Limb (tissue), 2 donors: ENCODE measurements around the gene NDUFA9.

ENCODE experiments used
- DNase-seq, 2 donors: peaks; one replicate each; pipeline ENCODE4 v3.0.0-alpha.2; 2016; ENCODE audit errors: extremely low spot score in 2 of 2

NDUFA9 gene

DNA sequence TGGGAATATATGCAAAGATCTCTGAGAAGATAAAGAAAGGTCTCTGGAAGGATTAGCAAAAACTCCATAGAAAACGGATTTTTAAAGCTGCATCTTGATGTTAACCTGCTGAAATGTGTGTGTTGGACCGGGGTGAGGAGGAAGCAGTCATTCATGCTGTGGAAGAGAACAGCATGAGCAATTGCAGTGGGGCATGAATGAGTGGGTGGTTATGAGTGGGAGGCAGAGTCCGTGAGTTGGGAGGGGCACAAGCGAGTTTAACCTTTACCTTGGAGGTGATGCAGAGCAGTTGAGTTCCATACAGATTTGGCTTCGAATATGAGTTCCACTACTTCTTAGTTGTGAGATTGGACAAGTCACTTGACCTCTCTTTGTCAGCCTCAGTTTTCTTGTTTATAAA lies 41.8 kb downstream of the NDUFA9 start:
- no peak for DNase-seq
